GM19452 (cell line): ENCODE results near the gene STRAP.
A peak's percentile ranks its signal among the peaks of the same experiment; 100 is the strongest.

Experiments used
- ATAC-seq: cut with Tn5 transposase; IDR thresholded peaks from one replicate; pipeline ENCODE4 v1.9.1; 2021; ENCODE audit not compliant: unreplicated experiment

The STRAP gene

GRCh38 chr12:15882118-15882971 lies at the start of gene STRAP:
TSS of gene STRAP (plus strand) at chr12:15882387. CDS start at chr12:15882708, 321 bp downstream.
- peak; percentile 95 for ATAC-seq

- no peak for ATAC-seq
Observed at GRCh38 chr12:15834575-15834974, 47.6 kb upstream of the STRAP start.

GRCh38 chr12:15837141-15837790 lies 44.9 kb upstream of the STRAP start:
- ATAC-seq, result no peak

- ATAC-seq, result no peak
Observed at GRCh38 chr12:15839041-15839440, 43.1 kb upstream of the STRAP start.

GRCh38 chr12:15839682-15840081 lies 42.5 kb upstream of the STRAP start:
- ATAC-seq, result no peak

- ATAC-seq, result no peak
Observed at GRCh38 chr12:15842108-15842507, 40.1 kb upstream of the STRAP start.

GRCh38 chr12:15846887-15847286 lies 35.3 kb upstream of the STRAP start:
- ATAC-seq, result no peak

GRCh38 chr12:15848606-15849005 lies 33.6 kb upstream of the STRAP start:
- ATAC-seq, result no peak

GRCh38 chr12:15851045-15851620 lies 31.1 kb upstream of the STRAP start:
- no peak for ATAC-seq

GRCh38 chr12:15851919-15852318 lies 30.3 kb upstream of the STRAP start:
- ATAC-seq, result no peak

GRCh38 chr12:15852383-15852782 lies 29.8 kb upstream of the STRAP start:
- no peak for ATAC-seq

GRCh38 chr12:15853877-15854276 lies 28.3 kb upstream of the STRAP start:
- ATAC-seq, result no peak

- ATAC-seq, result no peak
Observed at GRCh38 chr12:15854916-15855315, 27.3 kb upstream of the STRAP start.

- ATAC-seq, result no peak
Observed at GRCh38 chr12:15855646-15856045, 26.5 kb upstream of the STRAP start.

- ATAC-seq, result no peak
Observed at GRCh38 chr12:15856097-15856982, 25.8 kb upstream of the STRAP start.

GRCh38 chr12:15858353-15858752 lies 23.8 kb upstream of the STRAP start:
- no peak for ATAC-seq

GRCh38 chr12:15859116-15859515 lies 23.1 kb upstream of the STRAP start:
- ATAC-seq, result no peak

- no peak for ATAC-seq
Observed at GRCh38 chr12:15861404-15861803, 20.8 kb upstream of the STRAP start.

- ATAC-seq, result no peak
Observed at GRCh38 chr12:15862840-15863239, 19.3 kb upstream of the STRAP start.

GRCh38 chr12:15863372-15863771 lies 18.8 kb upstream of the STRAP start:
- ATAC-seq, result no peak

GRCh38 chr12:15863984-15864383 lies 18.2 kb upstream of the STRAP start:
- no peak for ATAC-seq
